ENCODE results near the gene FRMD4B.

DNA sequence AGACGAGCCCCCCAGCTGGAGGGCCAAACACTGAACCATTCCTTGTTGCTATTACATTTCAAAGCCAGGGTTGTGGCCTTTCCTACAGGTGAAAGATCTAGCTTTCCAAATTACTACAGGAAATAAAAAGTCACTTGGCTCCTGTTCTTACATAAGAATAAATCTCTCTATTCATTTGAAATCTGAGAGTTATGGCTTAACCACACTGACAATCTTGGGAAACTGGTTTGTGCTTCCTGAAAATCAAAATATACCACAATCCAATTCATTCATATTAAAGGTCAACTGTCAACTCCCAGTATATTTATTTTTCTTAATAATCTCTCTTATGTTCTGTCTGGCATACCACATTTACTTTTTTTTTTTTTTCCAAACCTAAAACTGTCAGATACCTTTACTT lies 159.8 kb downstream of the FRMD4B start:
- TF ChIP-seq CTCF (IDR thresholded peaks at IDR 0.05), result no peak
- TF ChIP-seq EP300 (IDR thresholded peaks at IDR 0.05), result no peak
- TF ChIP-seq POLR2AphosphoS5 (IDR thresholded peaks at IDR 0.05), result no peak
- TF ChIP-seq POLR2A (IDR thresholded peaks at IDR 0.05), result no peak
